Aorta (tissue), 5 donors: ENCODE data around the gene KLF16. TPM values are rescaled to one million over a fixed set of nuclear protein-coding genes. Genes with fewer than 3 reads are reported as not detected.

Experiments used
- ATAC-seq: fragments of 200-7000 bp; cut with Tn5 transposase; one replicate; pipeline ENCODE4 v1.9.1; 2022; ENCODE audit warnings: moderate library complexity; ENCODE audit not compliant: low FRiP score
- DNase-seq, 2 donors: peaks; one replicate each; pipeline ENCODE4 v3.0.0-alpha.2; 2020
- H3K27ac ChIP-seq, 2 donors: one replicate each; pipeline ENCODE4 v1.5.1; 2013; ENCODE audit warnings: low read length in 2 of 2, mild to moderate bottlenecking in 2 of 2, moderate library complexity in 2 of 2, control low read depth in 1 of 2, inconsistent platforms in 1 of 2, low read depth in 1 of 2
- H3K27me3 ChIP-seq, 2 donors: one replicate each; pipeline ENCODE4 v1.6.1; 2013; ENCODE audit warnings: control low read depth in 1 of 2, low read length in 1 of 2, mild to moderate bottlenecking in 1 of 2, moderate library complexity in 1 of 2; ENCODE audit not compliant: insufficient read depth in 2 of 2, control insufficient read depth in 1 of 2
- H3K36me3 ChIP-seq, 2 donors: one replicate each; pipeline ENCODE4 v1.6.1; 2013; ENCODE audit warnings: control low read depth in 1 of 2, low read length in 1 of 2, mild to moderate bottlenecking in 1 of 2; ENCODE audit not compliant: insufficient read depth in 2 of 2, control insufficient read depth in 1 of 2
- H3K4me1 ChIP-seq, 2 donors: one replicate each; pipeline ENCODE4 v1.6.1; 2013; ENCODE audit warnings: low read length in 2 of 2, control low read depth in 1 of 2, mild to moderate bottlenecking in 1 of 2, moderate library complexity in 1 of 2; ENCODE audit not compliant: insufficient read depth in 2 of 2, control insufficient read depth in 1 of 2
- H3K4me3 ChIP-seq, 2 donors: one replicate each; pipeline ENCODE4 v1.5.1; 2013; ENCODE audit warnings: low read length in 2 of 2, control low read depth in 1 of 2, mild to moderate bottlenecking in 1 of 2
- H3K9me3 ChIP-seq: one replicate; pipeline ENCODE4 v1.6.1; 2013; ENCODE audit warnings: mild to moderate bottlenecking, low read length; ENCODE audit not compliant: control insufficient read depth
- whole genome bisulfite sequencing, 2 donors: extraction: QIAGEN DNeasy Blood & Tissue Kit; methylation state at CpG; one replicate each; pipeline ENCODE4 v1.1.7; 2013; 5-methylcytosine and 5-hydroxymethylcytosine counted together
- intact Hi-C, 2 donors: fragments of 100-400 bp; cut with DNase I; formaldehyde crosslinking; loops; one replicate each; pipeline versions ENCODE4 v1.14.2 to v1.15.0; 2022
- polyA plus RNA-seq, 2 donors: library from polyadenylated mRNA; stranded (reverse); fragments of 200-250 nt; gene quantifications; one replicate each; pipeline ENCODE4 v1.2.3, GENCODE V29; 2013
- total RNA-seq, 2 donors: library from RNA; stranded (reverse); fragmentation: NEBNext Ultra II Directional; extraction: Animal tissue kit (Norgen Biotek cat#: 25700); gene quantifications; one replicate each; pipeline ENCODE4 v1.2.1, GENCODE V29; 2021
- donor health status: healthy with polysubstance abuse.
- donor health status: Bipolar disorder and iron deficiency.
- donor health status: DM: no; HTN: no; CAD: no.
- donor health status: DM: no; HTN: no; CAD: no.
- donor health status: DM: yes; HTN: yes; CAD: no.

The KLF16 gene
- total and polyA plus RNA-seq, 4 donors, result 5.1 to 18.3 (median 12.0) TPM

DNA sequence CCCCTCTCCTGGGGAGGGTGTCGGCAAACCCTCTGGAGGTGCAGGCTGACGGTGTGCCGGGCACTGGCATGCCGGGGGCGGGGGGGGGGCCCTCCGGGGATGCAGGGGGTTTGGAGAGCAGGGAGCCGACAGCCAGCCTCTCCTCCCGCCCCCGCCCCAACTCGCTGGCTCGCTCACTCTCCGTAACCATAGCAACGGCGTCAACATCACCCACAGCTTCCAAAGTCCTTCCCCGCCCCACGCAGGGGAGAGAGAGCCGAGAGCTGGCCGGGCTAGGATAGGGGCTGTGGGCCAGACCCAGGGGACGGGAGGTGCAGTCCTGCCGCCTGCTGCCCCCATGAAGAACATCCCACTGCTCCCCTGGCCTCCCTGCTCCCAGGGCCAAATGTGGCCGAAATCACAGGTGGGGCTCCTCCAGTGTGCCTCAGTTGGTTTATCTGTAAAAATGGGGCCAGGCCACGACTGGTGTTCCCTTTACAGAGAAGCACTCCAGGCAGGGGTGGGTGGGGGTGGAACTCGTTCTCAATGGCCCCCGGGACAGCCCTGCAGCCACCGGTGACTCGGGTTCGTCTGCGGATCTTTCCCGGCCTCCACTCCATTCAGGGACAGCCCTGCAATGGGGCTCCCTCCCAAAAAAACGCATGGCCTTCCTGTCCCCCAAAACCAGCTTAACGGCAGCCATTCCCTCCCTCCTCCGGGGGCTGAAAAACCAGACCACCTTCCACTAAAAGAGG, 3.2 kb downstream of the KLF16 start:
- H3K27me3 ChIP-seq, result no peaks in the 10 kb centered on the region
- WGBS, 2 donors, result 12 to 13% methylated on average over 30 to 32 of the region's 32 CpGs

DNA sequence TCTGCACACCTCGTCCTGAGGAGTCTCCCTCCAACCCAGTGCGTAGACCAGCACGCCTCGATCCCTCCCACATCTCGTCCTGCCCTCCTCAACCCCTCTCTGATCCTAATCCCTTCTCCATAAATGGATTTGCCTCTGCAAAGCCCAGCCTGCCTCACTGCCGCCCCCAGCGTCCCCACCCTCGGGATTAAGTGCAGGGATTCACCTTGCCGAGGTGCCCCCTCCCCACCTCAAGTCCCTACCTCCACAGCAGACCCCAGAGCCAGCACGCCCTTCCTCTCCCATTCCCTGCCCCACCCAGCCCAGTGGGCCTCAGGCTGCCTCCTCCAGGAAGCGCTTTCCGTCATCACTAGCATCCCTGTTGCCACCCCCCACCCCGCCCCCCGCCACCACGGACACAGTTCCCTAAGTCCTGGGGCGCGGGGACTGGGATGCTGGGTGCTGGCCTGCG, 4.0 kb downstream of the KLF16 start:
- Histone ChIP-seq H3K9me3 (no peaks in the 10 kb centered on the region), H3K27ac (no peak overlapping the region), H3K4me1 (no peaks in the 10 kb centered on the region), H3K4me3 (no peak overlapping the region), H3K27me3 (no peaks in the 10 kb centered on the region), H3K36me3 (no peaks in the 10 kb centered on the region)
- DNase-seq (no peak), ATAC-seq (no peak)
- intact Hi-C loops, result no loop called here
- WGBS, 2 donors, result 64 to 66% methylated on average over 18 of the region's 18 CpGs

More for the DNA sequence above, 3.2 kb downstream of the KLF16 start:
- intact Hi-C loops, result no loop called here
- Histone ChIP-seq H3K27ac (no peak overlapping the region), H3K9me3 (no peaks in the 10 kb centered on the region), H3K4me3 (no peak overlapping the region), H3K36me3 (no peaks in the 10 kb centered on the region), H3K4me1 (no peaks in the 10 kb centered on the region)
- DNase-seq, result peak; percentile 75 to 86
- ATAC-seq, result no peak

DNA sequence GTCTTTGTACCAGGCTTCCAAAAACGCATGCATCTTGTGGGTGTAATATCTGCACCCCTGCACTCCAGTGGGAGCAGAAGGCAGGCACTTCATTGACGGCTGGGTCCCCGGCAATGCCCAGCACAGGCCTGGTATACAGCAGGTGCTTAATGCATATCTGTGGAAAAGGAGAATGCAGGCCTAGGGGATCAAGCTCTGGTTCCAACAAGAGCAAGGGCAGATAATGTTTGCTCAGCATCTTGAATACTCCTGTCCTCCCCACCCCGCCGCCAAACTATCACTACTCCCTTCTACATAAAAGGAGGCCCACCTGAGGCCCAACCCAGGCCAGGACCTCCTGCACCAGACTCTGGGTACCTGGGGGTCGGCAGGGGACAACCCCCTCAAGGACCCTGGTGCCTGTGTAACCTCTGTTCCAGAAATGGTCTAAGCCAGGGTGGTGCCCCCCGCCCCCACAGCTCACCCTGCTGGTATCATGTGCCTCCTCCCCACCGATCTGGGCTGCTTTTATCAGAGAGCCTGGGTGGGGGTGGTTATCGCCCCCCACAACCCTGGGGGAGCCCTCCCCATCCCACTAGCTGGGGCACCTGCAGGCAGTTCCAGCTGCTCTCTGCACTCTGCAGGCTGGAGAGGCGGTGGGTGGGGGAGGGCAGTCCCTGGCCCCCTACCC, 4.8 kb downstream of the KLF16 start:
- DNase-seq (peak in 1 of 2 donors; percentile 49), ATAC-seq (no peak)
- WGBS, 2 donors, result 72 to 79% methylated on average over 9 to 10 of the region's 10 CpGs
- Histone ChIP-seq H3K9me3 (no peaks in the 10 kb centered on the region), H3K36me3 (no peaks in the 10 kb centered on the region), H3K4me3 (no peak overlapping the region), H3K4me1 (no peaks in the 10 kb centered on the region), H3K27ac (no peak overlapping the region), H3K27me3 (no peaks in the 10 kb centered on the region)
- intact Hi-C loops, result no loop called here

DNA sequence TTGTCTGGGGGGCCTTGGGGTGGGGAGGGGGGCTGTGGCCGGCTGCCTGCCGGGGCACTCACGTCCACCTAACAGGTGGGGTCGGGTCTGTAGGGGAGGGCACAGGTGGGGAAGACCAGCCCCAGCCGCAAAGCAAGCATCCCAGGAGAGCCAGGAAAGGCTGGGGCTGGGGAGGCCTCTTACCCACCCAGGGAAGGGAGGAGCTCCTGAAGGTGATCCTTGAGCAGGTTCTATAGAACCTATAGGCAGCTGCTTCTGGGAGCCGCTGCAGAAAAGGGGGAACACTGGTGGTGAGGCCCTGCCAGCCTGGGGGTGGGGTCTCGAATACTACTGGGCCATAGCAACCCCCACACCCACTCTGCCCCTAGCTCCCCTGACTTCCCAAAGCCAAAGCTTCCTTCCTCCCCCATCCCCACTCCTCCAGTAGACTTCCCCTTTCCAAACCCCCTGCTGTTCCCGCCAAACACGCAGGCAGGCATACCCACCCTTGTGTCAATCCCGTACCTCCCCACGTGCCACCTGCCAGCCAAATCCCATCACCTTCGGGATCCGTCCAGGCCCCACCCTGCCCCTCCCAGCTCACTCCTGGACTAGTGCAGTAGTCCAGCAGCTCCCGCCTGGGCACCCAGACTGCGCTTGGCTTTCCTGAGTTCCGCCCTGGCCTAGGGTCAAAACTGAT, 5.6 kb downstream of the KLF16 start:
- intact Hi-C loops, result no loop called here
- H3K27ac ChIP-seq, result no peak overlapping the region
- DNase-seq (peak in 1 of 2 donors; percentile 61), ATAC-seq (no peak)
- H3K36me3 ChIP-seq, result no peaks in the 10 kb centered on the region
- no peaks in the 10 kb centered on the region for H3K9me3 ChIP-seq
- H3K27me3 ChIP-seq, result no peaks in the 10 kb centered on the region
- no peak overlapping the region for H3K4me3 ChIP-seq
- 75% methylated on average over 16 of the region's 16 CpGs for WGBS, 2 donors
- no peaks in the 10 kb centered on the region for H3K4me1 ChIP-seq

DNA sequence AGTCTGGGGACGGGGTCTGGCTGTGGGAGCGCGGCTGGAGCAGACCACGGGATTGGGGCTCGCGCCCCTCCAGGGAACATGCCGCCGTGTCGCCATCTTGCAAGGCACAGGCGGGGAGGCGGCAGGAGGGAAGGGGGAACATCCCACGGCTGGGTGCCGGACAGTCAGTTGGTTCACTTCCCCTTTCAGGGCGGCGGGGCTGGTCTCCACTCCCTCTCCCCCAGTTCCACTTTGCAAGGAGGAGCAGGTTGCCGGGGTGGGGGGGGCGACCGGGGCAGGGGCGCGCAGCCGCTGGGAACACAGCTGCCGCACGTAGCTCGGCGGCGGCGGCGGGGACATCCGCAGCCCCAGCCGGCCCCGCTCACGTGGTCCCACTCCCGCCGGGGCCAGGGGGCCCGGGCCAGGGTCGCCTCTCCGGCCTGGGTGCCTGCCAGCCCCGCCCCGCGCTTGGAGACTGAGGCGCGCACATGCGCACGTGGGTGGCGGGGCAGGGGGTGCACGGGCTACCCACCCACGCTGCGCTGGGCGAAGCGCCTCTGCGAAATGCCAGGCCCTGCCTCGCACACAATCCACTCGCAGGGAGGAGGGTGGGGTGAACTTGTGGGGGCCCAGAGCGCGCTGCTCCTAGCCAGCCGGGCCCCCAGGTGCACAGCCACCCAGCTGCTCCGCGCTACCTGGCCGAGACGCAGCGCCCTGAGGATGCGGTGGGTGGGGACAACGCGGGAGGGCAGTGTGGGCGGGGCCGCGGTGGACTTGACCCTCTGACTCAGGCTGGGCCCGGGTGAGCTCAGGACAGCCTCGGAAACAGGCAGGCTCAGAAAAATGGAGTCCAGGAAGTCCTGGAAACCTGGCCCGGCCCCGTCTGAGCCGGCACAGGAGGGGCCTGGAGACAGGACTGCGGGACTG, 6.4 kb downstream of the KLF16 start:
- H3K27me3 ChIP-seq, result no peaks in the 10 kb centered on the region
- no peaks in the 10 kb centered on the region for H3K4me1 ChIP-seq
- ATAC-seq (peak; percentile 49), DNase-seq (peak; percentile 91 to 92)
- WGBS, 2 donors, result 9 to 16% methylated on average over 54 to 70 of the region's 73 CpGs
- H3K4me3 ChIP-seq, result no peak overlapping the region
- H3K9me3 ChIP-seq, result no peaks in the 10 kb centered on the region
- H3K27ac ChIP-seq, result no peak overlapping the region
- intact Hi-C loops, result no loop called here
- H3K36me3 ChIP-seq, result no peaks in the 10 kb centered on the region

DNA sequence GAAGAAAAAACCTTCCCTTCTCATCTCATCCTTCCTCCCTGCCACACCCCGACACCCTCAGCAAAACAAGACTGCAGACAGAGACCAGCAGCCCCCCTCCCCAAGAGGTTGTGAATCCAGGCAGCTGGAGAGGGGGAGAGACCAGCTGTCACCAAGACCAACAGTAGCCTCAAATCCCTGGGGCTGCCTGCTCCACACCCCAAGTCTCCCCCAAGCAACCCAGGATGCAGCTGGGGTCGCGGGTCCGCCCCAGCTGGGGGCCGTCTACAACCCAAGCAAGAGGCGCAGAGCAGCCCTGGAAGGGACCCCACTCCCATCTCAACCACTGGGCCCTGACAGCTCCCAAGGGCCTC, 7.1 kb downstream of the KLF16 start:
- DNase-seq, result no peak
- no peaks in the 10 kb centered on the region for H3K4me1 ChIP-seq
- WGBS, 2 donors, result 78 to 80% methylated on average over 6 of the region's 6 CpGs
- no peaks in the 10 kb centered on the region for H3K27me3 ChIP-seq
- ATAC-seq, result no peak
- H3K36me3 ChIP-seq, result no peaks in the 10 kb centered on the region
- H3K9me3 ChIP-seq, result no peaks in the 10 kb centered on the region
- H3K4me3 ChIP-seq, result no peak overlapping the region
- intact Hi-C loops, result no loop called here
- no peak overlapping the region for H3K27ac ChIP-seq

DNA sequence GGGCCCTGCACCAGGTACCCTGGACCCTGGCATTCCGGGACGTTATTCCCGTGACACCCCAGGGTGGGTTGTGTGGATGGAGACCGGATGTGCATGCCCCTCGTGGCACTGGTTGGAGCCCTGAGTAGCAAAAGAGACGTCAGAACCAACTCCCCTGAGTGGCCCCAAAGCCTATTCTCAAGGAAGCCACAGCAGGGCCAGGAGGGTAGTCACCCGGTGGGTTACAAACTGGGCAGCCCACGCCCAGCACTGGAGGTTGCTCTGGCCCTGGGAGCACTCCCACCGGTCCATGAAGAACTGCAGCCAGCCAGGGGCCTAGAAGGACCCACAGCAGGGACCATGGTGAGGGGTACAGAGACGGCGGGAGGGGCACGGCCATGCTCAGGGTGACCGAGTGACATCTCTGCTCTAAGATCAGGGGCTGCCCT, 7.5 kb downstream of the KLF16 start:
- no peaks in the 10 kb centered on the region for H3K36me3 ChIP-seq
- no peak overlapping the region for H3K27ac ChIP-seq
- intact Hi-C loops, result no loop called here
- WGBS, 2 donors, result 74% methylated on average over 13 of the region's 13 CpGs
- ATAC-seq (no peak), DNase-seq (no peak)
- H3K9me3 ChIP-seq, result no peaks in the 10 kb centered on the region
- H3K4me3 ChIP-seq, result no peak overlapping the region
- H3K27me3 ChIP-seq, result no peaks in the 10 kb centered on the region
- H3K4me1 ChIP-seq, result no peaks in the 10 kb centered on the region

DNA sequence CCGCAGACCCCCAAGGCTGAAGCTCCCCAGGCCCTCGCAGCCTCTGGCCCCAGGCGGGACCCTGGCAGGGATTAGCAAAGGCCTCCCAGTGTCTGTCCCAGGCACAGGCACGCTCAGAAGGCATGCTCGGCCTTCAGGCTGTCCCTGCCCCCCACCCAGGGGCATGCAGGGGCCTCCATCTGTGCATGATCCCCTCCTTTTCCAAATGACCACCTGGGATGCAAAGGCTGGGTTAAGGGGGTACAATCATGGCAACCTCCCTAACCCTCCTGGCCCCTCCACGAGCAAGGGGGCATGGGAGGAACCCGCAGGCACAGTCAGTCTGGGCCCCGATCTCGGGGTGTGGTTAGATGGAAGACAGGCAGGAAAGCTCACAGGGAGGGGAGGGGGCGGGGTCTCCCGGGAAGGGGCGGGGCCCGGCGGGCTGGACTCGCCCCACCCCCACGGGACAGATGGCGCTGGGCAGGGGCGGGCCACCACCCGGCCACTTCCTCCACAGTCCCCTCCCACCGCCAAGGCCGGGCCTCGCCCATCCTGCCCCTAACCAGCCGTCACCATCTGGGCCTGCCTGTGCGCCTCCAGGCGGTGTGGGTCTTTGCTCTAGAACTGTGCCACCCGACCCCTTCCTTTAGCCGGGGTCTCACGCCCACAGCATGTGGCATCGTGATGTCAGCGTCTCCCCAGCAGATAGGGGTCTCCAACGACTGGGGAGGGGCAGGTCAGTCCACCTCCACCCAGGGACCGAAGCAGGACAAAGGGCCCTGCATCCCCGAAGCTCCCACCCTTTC, 8.1 kb downstream of the KLF16 start:
- no peaks in the 10 kb centered on the region for H3K27me3 ChIP-seq
- ATAC-seq (peak; percentile 80), DNase-seq (peak; percentile 92 to 95)
- H3K36me3 ChIP-seq, result no peaks in the 10 kb centered on the region
- H3K27ac ChIP-seq, result no peak overlapping the region
- no peaks in the 10 kb centered on the region for H3K4me1 ChIP-seq
- WGBS, 2 donors, result 59 to 61% methylated on average over 32 to 33 of the region's 33 CpGs
- H3K9me3 ChIP-seq, result no peaks in the 10 kb centered on the region
- intact Hi-C loops, result no loop called here
- no peak overlapping the region for H3K4me3 ChIP-seq
